HL-60 (cell line): ENCODE data around the gene ME1.

Source experiments
- GABPA ChIP-seq: IDR thresholded peaks from 2 replicates; pipeline ENCODE4 v1.6.1; 2012; ENCODE audit warnings: low read depth
- POLR2AphosphoS5 ChIP-seq: IDR thresholded peaks from 2 replicates; pipeline ENCODE4 v1.6.1; 2012; ENCODE audit warnings: low read depth
- TF ChIP-seq, protein P1 (sequence below): IDR thresholded peaks from one replicate; pipeline ENCODE4 v1.5.1; 2011; ENCODE audit warnings: low read length, control low read depth, inconsistent platforms; ENCODE audit not compliant: insufficient read depth
- TF ChIP-seq, protein P2 (sequence below): IDR thresholded peaks from 2 replicates; pipeline ENCODE4 v1.6.1; 2012; ENCODE audit warnings: low read depth; ENCODE audit not compliant: insufficient replicate concordance

DNA sequence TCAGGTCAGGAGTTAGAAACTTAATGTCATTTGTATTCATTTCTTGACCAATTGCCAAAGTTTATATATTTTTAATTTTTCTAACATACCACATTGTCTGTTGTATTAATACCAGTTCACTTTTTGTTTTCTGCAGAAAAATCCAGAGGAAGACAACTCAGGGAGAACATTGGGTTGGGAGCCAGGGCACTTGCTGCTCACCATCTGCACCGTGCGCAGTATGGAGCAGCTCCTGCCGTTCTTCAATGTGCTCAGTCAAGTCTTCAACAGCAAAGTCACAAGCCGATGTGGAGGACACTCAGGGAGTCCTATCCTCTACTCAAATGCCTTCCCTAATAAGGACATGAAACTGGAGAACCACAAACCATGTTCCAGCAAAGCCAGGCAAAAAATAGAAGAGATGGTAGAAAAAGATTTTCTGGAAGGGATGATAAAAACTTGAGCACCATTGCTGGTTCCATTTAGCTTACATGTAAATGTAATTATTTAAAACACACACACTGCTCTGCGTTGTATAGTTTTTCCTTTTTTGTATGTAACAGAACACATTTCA is 263.0 kb downstream of the ME1 start:
- no peak for TF ChIP-seq POLR2AphosphoS5
- TF ChIP-seq, protein P1, sequence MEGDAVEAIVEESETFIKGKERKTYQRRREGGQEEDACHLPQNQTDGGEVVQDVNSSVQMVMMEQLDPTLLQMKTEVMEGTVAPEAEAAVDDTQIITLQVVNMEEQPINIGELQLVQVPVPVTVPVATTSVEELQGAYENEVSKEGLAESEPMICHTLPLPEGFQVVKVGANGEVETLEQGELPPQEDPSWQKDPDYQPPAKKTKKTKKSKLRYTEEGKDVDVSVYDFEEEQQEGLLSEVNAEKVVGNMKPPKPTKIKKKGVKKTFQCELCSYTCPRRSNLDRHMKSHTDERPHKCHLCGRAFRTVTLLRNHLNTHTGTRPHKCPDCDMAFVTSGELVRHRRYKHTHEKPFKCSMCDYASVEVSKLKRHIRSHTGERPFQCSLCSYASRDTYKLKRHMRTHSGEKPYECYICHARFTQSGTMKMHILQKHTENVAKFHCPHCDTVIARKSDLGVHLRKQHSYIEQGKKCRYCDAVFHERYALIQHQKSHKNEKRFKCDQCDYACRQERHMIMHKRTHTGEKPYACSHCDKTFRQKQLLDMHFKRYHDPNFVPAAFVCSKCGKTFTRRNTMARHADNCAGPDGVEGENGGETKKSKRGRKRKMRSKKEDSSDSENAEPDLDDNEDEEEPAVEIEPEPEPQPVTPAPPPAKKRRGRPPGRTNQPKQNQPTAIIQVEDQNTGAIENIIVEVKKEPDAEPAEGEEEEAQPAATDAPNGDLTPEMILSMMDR: no peak
- TF ChIP-seq GABPA: no peak
- TF ChIP-seq, protein P2, sequence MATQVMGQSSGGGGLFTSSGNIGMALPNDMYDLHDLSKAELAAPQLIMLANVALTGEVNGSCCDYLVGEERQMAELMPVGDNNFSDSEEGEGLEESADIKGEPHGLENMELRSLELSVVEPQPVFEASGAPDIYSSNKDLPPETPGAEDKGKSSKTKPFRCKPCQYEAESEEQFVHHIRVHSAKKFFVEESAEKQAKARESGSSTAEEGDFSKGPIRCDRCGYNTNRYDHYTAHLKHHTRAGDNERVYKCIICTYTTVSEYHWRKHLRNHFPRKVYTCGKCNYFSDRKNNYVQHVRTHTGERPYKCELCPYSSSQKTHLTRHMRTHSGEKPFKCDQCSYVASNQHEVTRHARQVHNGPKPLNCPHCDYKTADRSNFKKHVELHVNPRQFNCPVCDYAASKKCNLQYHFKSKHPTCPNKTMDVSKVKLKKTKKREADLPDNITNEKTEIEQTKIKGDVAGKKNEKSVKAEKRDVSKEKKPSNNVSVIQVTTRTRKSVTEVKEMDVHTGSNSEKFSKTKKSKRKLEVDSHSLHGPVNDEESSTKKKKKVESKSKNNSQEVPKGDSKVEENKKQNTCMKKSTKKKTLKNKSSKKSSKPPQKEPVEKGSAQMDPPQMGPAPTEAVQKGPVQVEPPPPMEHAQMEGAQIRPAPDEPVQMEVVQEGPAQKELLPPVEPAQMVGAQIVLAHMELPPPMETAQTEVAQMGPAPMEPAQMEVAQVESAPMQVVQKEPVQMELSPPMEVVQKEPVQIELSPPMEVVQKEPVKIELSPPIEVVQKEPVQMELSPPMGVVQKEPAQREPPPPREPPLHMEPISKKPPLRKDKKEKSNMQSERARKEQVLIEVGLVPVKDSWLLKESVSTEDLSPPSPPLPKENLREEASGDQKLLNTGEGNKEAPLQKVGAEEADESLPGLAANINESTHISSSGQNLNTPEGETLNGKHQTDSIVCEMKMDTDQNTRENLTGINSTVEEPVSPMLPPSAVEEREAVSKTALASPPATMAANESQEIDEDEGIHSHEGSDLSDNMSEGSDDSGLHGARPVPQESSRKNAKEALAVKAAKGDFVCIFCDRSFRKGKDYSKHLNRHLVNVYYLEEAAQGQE: no peak
